GM21360 (cell line): ENCODE data around the gene DPYSL4.

Experiments used
- ATAC-seq: cut with Tn5 transposase; IDR thresholded peaks from one replicate; pipeline ENCODE4 v1.9.1; 2021; ENCODE audit warnings: mild to moderate bottlenecking, moderate library complexity; ENCODE audit not compliant: unreplicated experiment

DPYSL4 gene

GRCh38 chr10:132225073-132225848 lies 38.5 kb downstream of the DPYSL4 start:
- ATAC-seq: no peak

GRCh38 chr10:132225849-132226205 lies 39.1 kb downstream of the DPYSL4 start:
- ATAC-seq: no peak

GRCh38 chr10:132226586-132227405 lies 40.0 kb downstream of the DPYSL4 start:
- no peak for ATAC-seq

GRCh38 chr10:132227851-132228390 lies 41.2 kb downstream of the DPYSL4 start:
- no peak for ATAC-seq

- ATAC-seq: no peak
Observed at GRCh38 chr10:132228616-132229015, 41.9 kb downstream of the DPYSL4 start.

- no peak for ATAC-seq
Observed at GRCh38 chr10:132229096-132229495, 42.3 kb downstream of the DPYSL4 start.

- no peak for ATAC-seq
Observed at GRCh38 chr10:132229834-132230556, 43.2 kb downstream of the DPYSL4 start.

- ATAC-seq: no peak
Observed at GRCh38 chr10:132230557-132231210, 43.9 kb downstream of the DPYSL4 start.

- no peak for ATAC-seq
Observed at GRCh38 chr10:132231656-132232022, 44.9 kb downstream of the DPYSL4 start.

- ATAC-seq: no peak
Observed at GRCh38 chr10:132232023-132232951, 45.5 kb downstream of the DPYSL4 start.

GRCh38 chr10:132232981-132233380 lies 46.2 kb downstream of the DPYSL4 start:
- ATAC-seq: no peak

- ATAC-seq: no peak
Observed at GRCh38 chr10:132233501-132234085, 46.8 kb downstream of the DPYSL4 start.

GRCh38 chr10:132234860-132235259 lies 48.1 kb downstream of the DPYSL4 start:
- no peak for ATAC-seq

GRCh38 chr10:132236161-132236560 lies 49.4 kb downstream of the DPYSL4 start:
- no peak for ATAC-seq

- no peak for ATAC-seq
Observed at GRCh38 chr10:132236881-132237280, 50.1 kb downstream of the DPYSL4 start.

- no peak for ATAC-seq
Observed at GRCh38 chr10:132237396-132237795, 50.6 kb downstream of the DPYSL4 start.

GRCh38 chr10:132237871-132238270 lies 51.1 kb downstream of the DPYSL4 start:
- ATAC-seq: no peak

- no peak for ATAC-seq
Observed at GRCh38 chr10:132238371-132239125, 51.8 kb downstream of the DPYSL4 start.
